Neural crest cell (in vitro differentiated cells): ENCODE data around the gene WNT9A. TPM values are rescaled to one million over a fixed set of nuclear protein-coding genes. Genes with fewer than 3 reads are reported as not detected.

Experiments used
- DNase-seq: peaks from one replicate; pipeline ENCODE4 v3.0.0; 2021; ENCODE audit warnings: low read depth, mixed read lengths, low spot score
- H3K27ac Mint-ChIP-seq: one replicate; pipeline ENCODE4 v1.8.0; 2021; ENCODE audit warnings: mild to moderate bottlenecking, mixed read lengths; ENCODE audit not compliant: unreplicated experiment
- H3K27me3 Mint-ChIP-seq: 2 replicates; pipeline ENCODE4 v1.8.0; 2021; ENCODE audit warnings: low read depth, mild to moderate bottlenecking, mixed read lengths
- H3K36me3 Mint-ChIP-seq: 2 replicates; pipeline ENCODE4 v1.8.0; 2021; ENCODE audit warnings: low read depth, mild to moderate bottlenecking, mixed read lengths
- H3K4me1 Mint-ChIP-seq: 2 replicates; pipeline ENCODE4 v1.8.0; 2021; ENCODE audit warnings: mixed read lengths
- H3K4me3 Mint-ChIP-seq: one replicate; pipeline ENCODE4 v1.8.0; 2021; ENCODE audit warnings: mild to moderate bottlenecking, mixed read lengths
- H3K9me3 Mint-ChIP-seq: 2 replicates; pipeline ENCODE4 v1.8.0; 2021; ENCODE audit warnings: mixed read lengths
- CTCF ChIP-seq: fragments of 200-600 bp; sonication (generic); conservative IDR thresholded peaks from 2 replicates; pipeline ENCODE4 v1.5.0; 2021; ENCODE audit warnings: antibody characterized with exemption, mild to moderate bottlenecking
- total RNA-seq: library from RNA; stranded (reverse); gene quantifications from 2 replicates; pipeline ENCODE4 v1.2.1, GENCODE V29; 2021

WNT9A gene
- total RNA-seq, 1 donor from 2014 or later = 0.54 TPM

DNA sequence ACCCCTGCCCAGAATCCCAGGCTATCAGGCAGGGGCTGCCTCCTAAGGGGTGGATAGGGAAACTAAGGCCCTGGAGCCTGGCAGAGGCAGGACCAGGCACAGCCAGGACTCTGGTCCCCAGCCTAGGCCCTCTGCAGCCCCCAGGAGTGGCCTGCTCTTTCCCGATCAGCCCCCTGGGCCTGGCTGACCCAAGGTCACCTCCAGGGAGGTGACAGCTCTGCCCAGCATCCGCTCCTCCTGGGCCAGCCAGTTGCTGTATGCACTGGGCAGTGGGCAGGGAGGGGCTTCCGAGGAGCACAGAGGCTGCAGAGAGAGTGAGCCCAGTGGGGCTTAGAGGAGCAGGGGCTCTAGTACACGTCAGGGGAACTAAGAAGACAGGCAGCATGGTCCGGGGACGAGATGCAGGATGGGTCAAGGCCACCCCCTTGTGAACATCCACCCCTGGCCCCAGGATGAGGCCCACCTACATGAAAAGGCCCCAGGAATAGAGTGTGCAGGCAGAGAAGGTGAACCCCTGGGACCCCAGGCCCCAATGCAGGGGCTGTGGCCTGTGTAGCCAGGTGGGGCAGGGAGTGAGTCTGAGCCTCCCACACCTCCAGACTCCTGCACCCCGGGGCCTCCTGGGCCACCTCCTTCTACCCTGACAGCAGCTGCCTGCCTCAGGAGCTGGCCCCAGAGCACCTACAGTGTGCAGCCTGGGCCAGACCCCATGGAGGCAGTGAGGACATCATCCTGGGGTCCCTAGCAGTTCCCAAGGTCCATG is 32.8 kb downstream of the WNT9A start:
- TF ChIP-seq CTCF = no peak
- Mint-ChIP-seq H3K4me1 (peaks cover 57% of the 10 kb centered on the region), H3K27ac (no peak overlapping the region), H3K4me3 (no peak overlapping the region), H3K36me3 (no peaks in the 10 kb centered on the region), H3K9me3 (no peaks in the 10 kb centered on the region), H3K27me3 (no peaks in the 10 kb centered on the region)
- no peak for DNase-seq

DNA sequence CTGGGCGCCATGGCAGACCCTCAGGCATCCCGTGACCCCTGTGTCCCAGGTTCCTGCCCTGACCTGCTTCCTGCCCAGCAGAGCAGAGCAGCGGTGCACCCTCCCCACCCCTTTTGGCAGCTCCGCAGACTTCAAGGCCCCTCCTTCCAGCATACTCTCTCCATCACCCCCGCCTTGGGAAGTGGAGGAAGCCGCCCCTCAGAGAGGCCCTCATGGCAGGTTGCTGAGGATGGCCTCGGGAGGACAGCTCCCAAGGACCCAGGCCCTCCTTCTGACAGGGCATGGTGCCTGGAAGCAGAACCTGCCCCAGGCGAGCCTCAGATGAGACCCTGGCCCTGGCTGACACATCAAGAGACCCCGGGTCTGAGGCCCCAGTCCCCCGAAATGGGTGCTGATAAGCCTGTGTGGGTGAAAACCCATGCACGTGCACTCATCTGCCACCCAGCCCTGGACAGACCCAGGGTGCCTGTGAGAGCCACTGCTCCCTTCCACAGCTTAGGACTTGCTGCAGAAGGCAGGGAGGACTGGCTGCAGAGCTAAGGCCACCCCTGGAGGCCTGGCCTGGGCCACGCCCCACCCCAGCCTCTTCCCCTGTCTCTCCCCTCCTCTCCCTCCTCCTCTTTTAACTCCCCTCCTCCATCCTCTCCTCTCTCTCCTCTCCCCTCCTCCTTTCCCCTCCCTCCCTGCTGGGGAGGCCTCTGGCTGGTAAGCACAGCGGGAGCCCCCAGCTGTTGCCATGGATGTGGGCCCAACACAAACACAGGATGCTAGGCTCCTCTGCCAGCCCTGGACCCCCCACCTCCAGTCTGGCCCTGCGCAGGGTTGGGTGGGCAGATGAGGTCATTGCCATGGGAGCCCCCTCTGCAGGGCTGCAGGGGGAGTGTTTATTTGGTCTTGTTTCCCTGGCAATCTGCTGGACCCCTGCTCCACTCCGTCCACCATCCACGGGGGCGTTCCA is 33.7 kb downstream of the WNT9A start:
- Mint-ChIP-seq H3K36me3 (no peaks in the 10 kb centered on the region), H3K4me3 (no peak overlapping the region), H3K27me3 (no peaks in the 10 kb centered on the region), H3K9me3 (no peaks in the 10 kb centered on the region), H3K4me1 (peaks cover 52% of the 10 kb centered on the region), H3K27ac (peak overlapping the region; percentile 19)
- DNase-seq = no peak
- TF ChIP-seq CTCF = no peak

- no peak overlapping the region for H3K4me3 Mint-ChIP-seq
- no peaks in the 10 kb centered on the region for H3K9me3 Mint-ChIP-seq
- peaks cover 56% of the 10 kb centered on the region for H3K4me1 Mint-ChIP-seq
- peak overlapping the region; percentile 19 for H3K27ac Mint-ChIP-seq
- H3K27me3 Mint-ChIP-seq = no peaks in the 10 kb centered on the region
- no peaks in the 10 kb centered on the region for H3K36me3 Mint-ChIP-seq
- no peak for DNase-seq
- TF ChIP-seq CTCF = no peak
These were observed 34.4 kb downstream of the WNT9A start for GRCh38 chr1:227913396-227913763.

DNA sequence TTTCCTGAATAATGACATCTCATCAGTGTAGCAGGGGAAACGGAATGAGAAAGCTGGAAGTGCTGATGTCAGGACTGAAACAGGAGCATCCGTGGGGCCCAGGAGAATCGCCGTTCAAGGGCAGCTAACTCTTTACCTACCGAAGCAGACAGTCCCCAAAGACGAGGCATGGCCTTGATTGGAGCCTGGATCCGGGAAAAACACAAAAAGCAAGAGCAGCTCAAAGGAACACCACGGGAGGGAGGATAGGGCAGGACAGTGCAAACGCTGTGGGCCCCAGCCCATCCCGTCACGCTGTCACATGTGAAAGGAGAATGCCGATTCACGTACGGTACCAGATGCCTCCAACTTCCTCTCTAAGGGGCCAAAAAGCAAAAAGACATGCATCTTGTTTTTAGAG is 34.9 kb downstream of the WNT9A start:
- peaks cover 61% of the 10 kb centered on the region for H3K4me1 Mint-ChIP-seq
- H3K36me3 Mint-ChIP-seq = no peaks in the 10 kb centered on the region
- H3K4me3 Mint-ChIP-seq = peak overlapping the region; percentile 2
- no peak overlapping the region for H3K27ac Mint-ChIP-seq
- DNase-seq = no peak
- no peaks in the 10 kb centered on the region for H3K27me3 Mint-ChIP-seq
- no peaks in the 10 kb centered on the region for H3K9me3 Mint-ChIP-seq
- no peak for TF ChIP-seq CTCF

DNA sequence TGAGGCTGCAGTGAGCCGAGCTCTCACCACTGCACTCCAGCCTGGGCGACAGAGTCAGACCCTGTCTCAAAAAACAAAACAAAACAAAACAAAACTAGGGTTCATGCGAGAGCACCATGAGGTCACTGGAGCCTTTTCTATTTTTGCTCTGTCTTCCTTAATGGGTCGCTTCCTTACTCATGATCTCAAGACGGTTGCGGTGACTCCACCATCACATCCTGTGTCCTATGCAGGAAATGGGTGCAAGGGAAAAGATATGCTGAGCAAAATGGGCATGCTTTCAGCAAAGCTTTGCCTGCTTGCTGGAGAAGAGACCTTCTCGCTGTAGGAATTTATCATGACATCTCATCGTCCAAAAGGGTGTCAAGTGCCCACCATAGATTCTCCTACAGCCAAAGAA is 36.4 kb downstream of the WNT9A start:
- Mint-ChIP-seq H3K36me3 (no peaks in the 10 kb centered on the region), H3K27ac (no peak overlapping the region), H3K4me1 (peaks cover 53% of the 10 kb centered on the region), H3K4me3 (no peak overlapping the region), H3K9me3 (no peaks in the 10 kb centered on the region), H3K27me3 (no peaks in the 10 kb centered on the region)
- no peak for DNase-seq
- TF ChIP-seq CTCF = no peak
